HG03342 (cell line): Measurements from ENCODE around the gene PRR5.
"Not testable (repeated sequence)": the region's sequence is repeated elsewhere in the genome, so short reads cannot be mapped to it uniquely, and the experiment has no call there.

ENCODE experiments used
- ATAC-seq: cut with Tn5 transposase; IDR thresholded peaks from one replicate; pipeline ENCODE4 v1.9.1; 2021; ENCODE audit warnings: mild to moderate bottlenecking, moderate library complexity; ENCODE audit not compliant: unreplicated experiment

PRR5 gene

GRCh38 chr22:44672632-44673031 lies 29.4 kb upstream of the PRR5 start:
- ATAC-seq: no peak

- no peak for ATAC-seq
Measured at GRCh38 chr22:44673406-44673805, 28.6 kb upstream of the PRR5 start.

DNA sequence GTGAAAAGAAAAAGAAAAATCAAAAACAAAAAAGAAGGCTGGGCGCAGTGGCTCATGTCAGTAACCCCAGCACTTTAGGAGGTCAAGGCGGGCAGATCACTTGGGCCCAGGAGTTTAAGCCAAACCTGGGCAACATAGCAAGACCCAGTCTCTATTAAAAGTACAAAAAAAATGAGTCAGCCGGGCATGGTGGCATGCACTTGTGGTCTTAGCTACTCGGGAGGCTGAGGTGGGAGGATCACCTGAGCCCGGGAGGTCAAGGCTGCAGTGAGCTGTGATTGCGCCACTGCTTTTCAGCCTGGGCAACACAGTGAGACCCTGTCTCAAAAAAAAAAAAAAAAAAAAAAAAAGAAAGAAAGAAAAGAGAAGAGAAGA lies 26.0 kb upstream of the PRR5 start:
- ATAC-seq: not testable (repeated sequence)

DNA sequence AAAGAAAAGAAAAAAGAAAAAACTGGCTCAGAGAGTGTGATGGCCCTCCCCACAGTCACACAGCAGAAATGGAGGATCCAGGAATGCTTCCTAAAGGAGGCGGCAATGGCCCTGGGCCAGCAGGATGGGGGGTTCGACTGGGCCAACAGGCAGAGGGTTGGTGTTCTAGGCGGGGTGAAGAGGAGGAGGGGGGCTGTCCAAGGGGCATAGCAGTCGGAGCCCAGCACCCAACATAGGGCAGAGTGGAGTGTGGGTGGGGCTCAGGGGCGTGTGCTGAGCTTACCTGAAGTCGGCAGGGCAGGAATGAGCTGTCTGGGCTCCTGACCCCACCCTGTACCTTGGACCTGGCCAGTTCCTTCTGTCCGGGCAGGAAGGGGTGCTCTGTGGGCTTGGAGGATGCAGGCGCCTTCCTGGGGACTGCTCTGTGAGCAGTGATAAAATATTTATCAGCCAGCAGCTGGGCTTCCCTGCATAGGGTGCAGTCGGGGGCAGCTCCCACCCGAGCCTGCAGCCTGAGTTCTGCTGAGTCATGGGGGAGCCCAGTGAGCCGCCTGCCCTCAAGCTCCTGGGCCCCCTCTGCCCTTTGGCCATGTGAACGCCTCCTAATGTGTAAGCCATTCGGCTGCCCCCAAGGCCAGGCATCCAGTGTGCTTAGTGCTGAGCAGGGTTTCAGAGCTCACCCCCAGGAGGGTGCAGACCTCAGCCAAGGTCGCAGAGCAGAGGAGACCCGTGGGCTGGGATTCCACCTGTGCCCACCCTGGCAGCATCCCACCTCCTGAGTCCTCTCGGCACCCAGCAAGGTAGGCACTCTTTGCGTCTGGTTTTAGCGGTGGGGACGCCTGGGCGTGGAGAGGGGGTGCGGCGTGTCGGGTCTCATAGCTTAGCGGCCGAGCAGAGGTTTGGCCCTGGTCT lies 25.3 kb upstream of the PRR5 start:
- ATAC-seq: no peak

DNA sequence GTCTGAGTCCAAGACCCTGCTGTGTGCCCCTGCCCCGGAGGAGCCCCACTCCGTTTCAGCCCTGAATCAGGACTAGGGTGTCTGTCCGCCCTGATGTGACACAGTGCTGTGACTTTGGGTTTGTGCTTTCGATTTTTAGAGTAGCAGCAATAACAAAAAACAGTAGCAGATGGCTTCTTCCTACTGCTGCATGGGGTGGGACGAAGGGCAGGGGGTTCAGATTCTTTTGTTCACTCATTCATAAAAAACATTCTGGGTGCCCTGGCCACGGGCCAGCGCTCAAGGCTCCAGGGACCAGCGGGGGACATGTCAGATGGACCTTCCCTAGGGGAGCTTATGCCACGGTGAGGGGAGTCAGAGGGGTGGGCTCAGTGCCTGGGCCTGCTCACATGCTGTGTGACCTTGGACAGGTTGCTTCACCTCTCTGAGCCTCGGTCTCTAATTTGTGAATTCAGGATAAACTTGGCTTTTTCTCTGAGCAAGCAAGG lies 24.6 kb upstream of the PRR5 start:
- no peak for ATAC-seq

- ATAC-seq: no peak
Measured at GRCh38 chr22:44677871-44678555, 24.0 kb upstream of the PRR5 start.

DNA sequence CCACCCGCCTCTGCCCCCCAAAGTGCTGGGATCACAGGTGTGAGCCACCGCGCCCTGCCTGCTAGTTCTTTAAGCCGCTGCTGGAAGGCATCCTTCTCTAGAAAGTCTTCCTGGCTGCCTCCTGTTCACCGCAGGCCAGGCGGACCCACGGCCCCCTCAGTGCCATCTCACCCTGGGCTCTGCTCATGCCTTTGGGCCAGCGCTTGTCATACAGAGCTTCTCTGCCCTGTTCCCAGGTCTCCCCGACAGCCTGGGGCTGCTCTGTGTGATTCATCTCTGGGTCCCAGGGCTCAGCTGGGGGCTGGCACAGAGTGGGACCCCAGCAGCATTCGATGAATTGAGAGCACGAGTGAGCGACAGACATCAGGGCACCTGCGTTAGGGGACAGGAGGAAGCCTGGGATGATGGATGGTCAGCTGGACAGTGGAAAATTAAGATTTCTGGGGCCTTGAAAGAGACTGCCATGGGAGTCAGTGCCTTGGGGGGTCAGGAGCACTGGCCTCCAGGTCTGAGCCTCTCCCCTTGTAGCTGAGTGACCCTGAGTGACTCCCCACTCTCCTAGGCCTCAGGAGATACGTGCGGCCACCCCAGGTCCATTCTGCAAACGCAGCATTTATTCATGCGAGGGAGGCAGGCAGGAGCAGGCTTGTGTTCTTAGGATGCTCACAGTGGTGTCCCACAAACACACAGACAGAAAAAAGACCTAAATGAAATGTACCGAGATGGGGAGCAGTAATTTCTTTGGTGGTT lies 23.3 kb upstream of the PRR5 start:
- ATAC-seq: no peak

GRCh38 chr22:44679306-44679647 lies 22.7 kb upstream of the PRR5 start:
- not testable (repeated sequence) for ATAC-seq

- ATAC-seq: no peak
Measured at GRCh38 chr22:44680058-44680457, 21.9 kb upstream of the PRR5 start.

DNA sequence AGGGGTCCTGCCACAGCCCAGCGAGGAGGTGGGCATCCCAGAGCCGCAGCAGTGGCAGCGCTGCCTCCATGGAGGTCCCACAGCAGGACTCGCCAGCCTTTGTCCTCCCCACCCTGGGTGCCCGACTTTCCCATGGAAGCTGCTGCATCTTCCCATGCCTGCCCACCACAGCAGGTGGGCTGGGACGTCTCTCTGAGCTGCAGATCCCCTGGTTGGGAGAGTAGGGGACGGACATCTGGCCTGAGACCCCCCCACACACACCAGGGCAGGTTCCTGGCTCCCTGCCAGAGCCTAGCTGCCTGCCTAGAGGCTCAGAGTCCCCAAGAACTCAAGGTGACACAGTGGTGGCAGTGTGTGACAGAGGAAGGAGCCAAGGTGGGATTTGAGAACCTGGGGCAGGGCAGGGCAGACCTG lies 21.5 kb upstream of the PRR5 start:
- no peak for ATAC-seq

- no peak for ATAC-seq
Measured at GRCh38 chr22:44682556-44683168, 19.3 kb upstream of the PRR5 start.

DNA sequence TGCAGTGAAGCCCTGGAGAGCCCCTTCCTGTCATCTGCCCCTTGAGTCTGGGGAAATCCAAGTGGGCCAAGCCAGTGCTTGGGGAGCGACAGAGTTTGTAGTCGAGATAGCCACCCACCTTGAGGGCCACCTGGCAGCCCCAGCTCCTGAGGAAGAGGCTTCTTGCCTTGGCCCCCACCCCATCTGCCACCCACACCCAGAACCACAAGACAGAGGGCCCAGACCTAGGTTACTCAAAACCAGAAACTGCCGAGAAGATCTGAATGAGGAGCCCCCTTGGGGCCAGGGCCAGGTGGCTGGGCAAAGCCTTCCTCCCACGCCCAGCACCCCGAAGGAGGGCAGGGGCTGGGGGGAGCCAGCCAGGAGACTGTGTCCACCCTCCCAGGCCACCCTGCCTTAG lies 18.8 kb upstream of the PRR5 start:
- no peak for ATAC-seq

DNA sequence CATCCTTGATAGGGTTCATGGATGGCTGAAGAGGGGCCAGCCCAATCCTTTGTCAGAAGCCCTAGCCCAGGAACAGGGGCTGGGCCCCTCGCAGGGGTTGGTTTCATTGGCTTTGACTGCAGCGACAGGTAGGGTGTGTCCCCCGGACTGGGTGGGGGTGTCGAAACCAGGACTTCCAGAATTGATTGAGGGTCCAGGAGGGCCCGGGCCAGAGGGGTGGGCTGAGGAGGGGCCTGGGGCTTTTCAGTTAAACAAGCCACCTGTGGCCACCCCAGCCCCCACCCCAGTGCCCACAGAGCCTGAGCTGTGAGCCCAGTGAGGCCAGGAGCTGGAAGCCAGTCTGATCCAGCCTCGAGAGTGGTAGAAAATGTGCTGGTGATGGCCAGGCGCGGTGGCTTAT lies 18.1 kb upstream of the PRR5 start:
- ATAC-seq: no peak

DNA sequence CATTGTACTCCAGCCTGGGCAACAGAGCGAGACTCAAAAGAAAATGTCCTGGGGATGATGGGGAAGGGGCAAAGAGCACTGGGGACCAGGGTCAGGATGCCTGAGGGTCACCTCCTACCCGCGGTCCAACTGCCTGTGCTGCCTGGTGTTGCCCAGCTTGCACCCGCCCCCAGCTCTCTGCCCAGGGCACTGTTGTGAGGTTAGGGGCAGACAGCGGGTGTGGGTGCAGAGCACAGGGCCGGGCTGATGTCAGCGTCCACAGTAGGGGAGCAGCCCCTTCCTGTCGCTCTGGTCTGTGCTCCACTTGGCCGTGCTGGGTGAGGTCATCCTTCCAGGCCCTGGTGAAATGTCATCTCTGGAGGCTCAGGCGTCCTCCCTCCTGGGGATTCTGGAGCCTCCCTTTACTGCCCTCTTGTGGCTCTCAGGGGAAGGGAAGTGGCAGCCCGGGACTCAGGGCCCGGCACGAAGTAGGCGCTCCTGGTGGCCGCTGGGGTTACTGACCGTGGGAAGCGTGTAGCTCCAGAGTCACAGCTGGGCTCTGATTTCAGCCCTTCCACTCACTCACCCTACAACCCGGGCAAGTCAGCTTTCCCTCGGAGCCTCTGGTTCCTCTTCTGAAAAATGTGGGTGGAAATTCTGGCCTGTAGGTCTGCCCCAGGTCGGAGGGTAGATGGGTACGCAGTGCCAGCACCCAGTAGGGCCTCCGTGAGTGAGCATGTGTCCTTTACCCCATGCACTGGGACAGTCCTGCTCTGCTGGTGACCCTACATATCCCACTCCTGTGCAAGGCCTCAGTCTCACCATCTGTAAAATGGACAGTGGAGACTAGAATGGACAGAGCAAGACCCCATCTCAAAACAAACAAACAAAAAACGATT lies 17.3 kb upstream of the PRR5 start:
- ATAC-seq: no peak

- no peak for ATAC-seq
Measured at GRCh38 chr22:44685384-44686056, 16.5 kb upstream of the PRR5 start.

DNA sequence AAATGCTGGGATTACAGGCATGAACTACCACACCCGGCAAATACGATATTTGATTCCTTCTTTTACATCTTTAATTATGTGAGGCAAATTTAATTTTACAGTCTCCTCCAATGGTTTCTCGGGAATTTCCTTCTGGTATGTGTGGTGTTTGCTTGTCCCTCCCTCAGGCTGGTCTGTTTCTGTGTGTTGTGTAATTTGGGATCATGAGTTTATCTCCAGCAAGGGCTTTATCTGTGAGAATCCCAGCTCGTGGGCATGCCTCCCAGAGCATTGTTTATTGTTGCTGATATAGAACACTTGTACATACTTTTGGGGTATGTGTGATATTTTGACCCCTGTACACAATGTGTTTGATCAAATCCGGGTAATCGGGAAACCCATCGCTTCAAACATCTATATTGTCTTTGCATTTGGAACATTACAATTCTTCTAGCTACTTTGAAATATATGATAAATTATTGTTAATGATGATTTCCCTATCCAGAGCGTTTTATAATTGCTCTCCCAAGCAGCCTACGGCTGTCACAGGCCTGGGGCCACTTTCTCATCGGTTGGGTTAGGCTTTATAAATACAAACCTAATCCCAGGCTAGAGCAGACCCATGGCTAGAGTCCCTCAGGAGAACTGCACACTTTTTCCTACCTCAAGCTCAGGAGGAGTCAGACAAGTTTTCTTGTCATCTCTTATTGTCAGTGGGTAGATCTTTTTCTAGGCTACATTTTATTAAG lies 15.0 kb upstream of the PRR5 start:
- no peak for ATAC-seq

- no peak for ATAC-seq
Measured at GRCh38 chr22:44689173-44689572, 12.8 kb upstream of the PRR5 start.

- no peak for ATAC-seq
Measured at GRCh38 chr22:44689915-44690524, 12.0 kb upstream of the PRR5 start.
